ENCODE data around the gene MID2.

DNA sequence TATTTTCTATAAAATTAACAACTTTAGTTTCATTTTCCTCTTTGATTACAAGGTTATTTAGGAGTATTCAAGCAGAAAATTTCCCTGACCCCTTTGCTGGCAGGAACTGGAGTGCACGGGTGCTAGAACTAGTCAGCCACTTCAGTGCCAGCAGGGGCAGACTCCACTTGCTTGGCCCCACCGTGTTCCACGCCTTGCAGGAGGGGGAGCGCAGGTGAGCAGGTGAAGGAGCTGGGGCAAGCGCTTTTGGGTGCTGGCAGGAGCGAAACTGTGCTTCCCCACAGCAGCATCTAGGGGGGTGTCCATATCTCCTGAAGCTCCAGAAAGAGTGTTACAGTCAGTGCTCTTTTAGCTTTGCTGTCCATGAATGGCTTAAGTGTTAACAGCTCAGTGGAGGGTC is 45.5 kb downstream of the MID2 start:
- TF ChIP-seq CTCF (IDR thresholded peaks at IDR 0.05), result no peak
- TF ChIP-seq POLR2A (IDR thresholded peaks at IDR 0.05), result no peak

Measured in Peyer's patch (tissue), 4 donors.